Measurements from ENCODE around the gene VOPP1. TPM values are rescaled to one million over a fixed set of nuclear protein-coding genes. Genes with fewer than 3 reads are reported as not detected.

Gene VOPP1
- total and polyA plus RNA-seq, 2 donors (not counting 3 experiments of a cell fraction or from before 2014, with no cell fraction given), result 85.6 to 154 TPM

DNA sequence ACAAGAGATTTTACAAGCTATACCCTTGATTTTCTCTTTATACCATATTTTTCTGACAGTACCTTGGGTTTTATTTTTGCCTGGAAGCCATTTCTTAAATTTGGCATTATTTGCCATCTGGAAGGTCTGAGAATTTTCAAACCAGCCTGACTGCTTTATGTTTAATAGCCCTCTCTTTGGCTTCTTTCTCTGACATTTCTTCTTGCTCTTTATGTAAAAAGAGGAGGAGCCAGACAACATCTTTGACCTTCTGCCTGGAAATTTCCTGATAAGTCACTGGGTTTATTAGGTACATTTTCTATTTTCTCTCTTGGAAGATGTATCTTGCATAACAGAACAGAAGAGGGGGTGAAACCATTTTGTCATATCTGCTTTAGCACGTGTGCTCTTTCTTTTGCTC is 127.5 kb downstream of the VOPP1 start:
- Histone ChIP-seq H2AFZ (ENCODE audit: low read depth, low read length) (no peak overlapping the region), H3K4me2 (ENCODE audit: insufficient read depth, low read length) (no peak overlapping the region), H4K20me1 (replicated peaks; ENCODE audit: control insufficient read depth, extremely low read depth, insufficient read depth, low read length) (no peaks in the 10 kb centered on the region), H3K79me2 (ENCODE audit: control insufficient read depth, insufficient read depth, low read length) (no peaks in the 10 kb centered on the region), H3K9me1 (replicated peaks; ENCODE audit: control insufficient read depth, extremely low read depth, insufficient read depth, low read length) (no peaks in the 10 kb centered on the region), H3K36me3 (ENCODE audit: control insufficient read depth in 2 of 2, extremely low read depth in 1 of 2, insufficient read depth in 2 of 2, low read length in 2 of 2) (no peaks in the 10 kb centered on the region), H3K27me3 (ENCODE audit: control insufficient read depth in 2 of 2, insufficient read depth in 2 of 2, low read length in 2 of 2) (no peaks in the 10 kb centered on the region), H3K9me3 (replicated peaks; ENCODE audit: control insufficient read depth, insufficient read depth, low read length) (no peaks in the 10 kb centered on the region), H3K4me1 (ENCODE audit: control insufficient read depth, extremely low read depth, insufficient read depth, low read length) (no peaks in the 10 kb centered on the region), H3K27ac (ENCODE audit: insufficient read depth, low read depth, low read length) (no peak overlapping the region), H3K9ac (replicated peaks; ENCODE audit: extremely low read depth, insufficient read depth, low read length) (no peak overlapping the region), H3K4me3 (replicated peaks in 1 of 3; ENCODE audit: insufficient read depth in 1 of 3, low read depth in 1 of 3, low read length in 3 of 3) (no peak overlapping the region)
- POLR2A ChIA-PET, result no interaction called here
- TF ChIP-seq JUN (IDR thresholded peaks at IDR 0.05; ENCODE audit: borderline replicate concordance, insufficient read depth, insufficient read length, low read depth), result no peak
- TF ChIP-seq, protein P1, sequence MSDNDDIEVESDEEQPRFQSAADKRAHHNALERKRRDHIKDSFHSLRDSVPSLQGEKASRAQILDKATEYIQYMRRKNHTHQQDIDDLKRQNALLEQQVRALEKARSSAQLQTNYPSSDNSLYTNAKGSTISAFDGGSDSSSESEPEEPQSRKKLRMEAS (IDR thresholded peaks at IDR 0.05; ENCODE audit: insufficient read depth, insufficient read length), result no peak
- no peak for TF ChIP-seq GATA2 (IDR thresholded peaks at IDR 0.05; ENCODE audit: insufficient read depth, insufficient read length, low read depth, low read length)
- no peak for TF ChIP-seq FOS (IDR thresholded peaks at IDR 0.05; ENCODE audit: borderline replicate concordance, insufficient read depth, low read length)
- TF ChIP-seq POLR2A (IDR thresholded peaks at IDR 0.05; ENCODE audit: low read depth, low read length), result no peak
- TF ChIP-seq EZH2 (IDR thresholded peaks at IDR 0.05; ENCODE audit: borderline replicate concordance, low read depth, low read length, severe bottlenecking), result no peak
- no peak for TF ChIP-seq MYC (IDR thresholded peaks at IDR 0.05; ENCODE audit: low read depth, low read length)
- no peak for TF ChIP-seq POLR2AphosphoS5 (IDR thresholded peaks at IDR 0.05; ENCODE audit: insufficient read depth, low read depth, low read length)
- TF ChIP-seq, protein P2, sequence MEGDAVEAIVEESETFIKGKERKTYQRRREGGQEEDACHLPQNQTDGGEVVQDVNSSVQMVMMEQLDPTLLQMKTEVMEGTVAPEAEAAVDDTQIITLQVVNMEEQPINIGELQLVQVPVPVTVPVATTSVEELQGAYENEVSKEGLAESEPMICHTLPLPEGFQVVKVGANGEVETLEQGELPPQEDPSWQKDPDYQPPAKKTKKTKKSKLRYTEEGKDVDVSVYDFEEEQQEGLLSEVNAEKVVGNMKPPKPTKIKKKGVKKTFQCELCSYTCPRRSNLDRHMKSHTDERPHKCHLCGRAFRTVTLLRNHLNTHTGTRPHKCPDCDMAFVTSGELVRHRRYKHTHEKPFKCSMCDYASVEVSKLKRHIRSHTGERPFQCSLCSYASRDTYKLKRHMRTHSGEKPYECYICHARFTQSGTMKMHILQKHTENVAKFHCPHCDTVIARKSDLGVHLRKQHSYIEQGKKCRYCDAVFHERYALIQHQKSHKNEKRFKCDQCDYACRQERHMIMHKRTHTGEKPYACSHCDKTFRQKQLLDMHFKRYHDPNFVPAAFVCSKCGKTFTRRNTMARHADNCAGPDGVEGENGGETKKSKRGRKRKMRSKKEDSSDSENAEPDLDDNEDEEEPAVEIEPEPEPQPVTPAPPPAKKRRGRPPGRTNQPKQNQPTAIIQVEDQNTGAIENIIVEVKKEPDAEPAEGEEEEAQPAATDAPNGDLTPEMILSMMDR (IDR thresholded peaks at IDR 0.05; ENCODE audit: extremely low read depth in 1 of 2, insufficient read depth in 1 of 2, low read depth in 1 of 2, low read length in 2 of 2), result no peak
- no peak for DNase-seq (ENCODE audit: low read depth, low spot score)
- CTCF ChIA-PET, result interaction anchor here (1.5 kb wide), 1 partner anchor 17 kb away, joined by 4 read pairs; no protein-coding TSS in a partner anchor
- dilution Hi-C loops (cut with MboI; ENCODE audit: extremely low pct_ligation_motif_present, low sequenced_read_pairs) (no loop called here), intact Hi-C loops (cut with micrococcal nuclease) (no loop called here)
- BruUV-seq (replicated peaks), result no TSS peak
- no peak for FAIRE-seq
